Astrocyte (in vitro differentiated cells and primary cell): ENCODE results near the gene CD200R1.

Source experiments
- CTCF ChIP-seq: IDR thresholded peaks from 2 replicates; pipeline ENCODE4 v1.5.1; 2011; ENCODE audit warnings: low read depth, mild to moderate bottlenecking, inconsistent platforms, low read length, moderate library complexity; ENCODE audit not compliant: insufficient read depth
- EZH2 ChIP-seq: IDR thresholded peaks from 2 replicates; pipeline ENCODE4 v1.6.1; 2012; ENCODE audit warnings: mild to moderate bottlenecking, low read length, inconsistent platforms; ENCODE audit not compliant: insufficient read depth

- TF ChIP-seq CTCF, result no peak
- TF ChIP-seq EZH2, result no peak
Measured at GRCh38 chr3:112987710-112988334, 12.9 kb upstream of the CD200R1 start.
